WTC11 (cell line): Measurements from ENCODE around the gene ZNF519. TPM values are rescaled to one million over a fixed set of nuclear protein-coding genes. Genes with fewer than 3 reads are reported as not detected.
"Not testable (repeated sequence)": the region's sequence is repeated elsewhere in the genome, so short reads cannot be mapped to it uniquely, and the experiment has no call there.

Source experiments
- ATAC-seq: fragments of 200-7000 bp; cut with Tn5 transposase; 2 replicates; pipeline ENCODE4 v1.10.0; 2021; ENCODE audit warnings: mild to moderate bottlenecking, moderate library complexity
- CTCF ChIA-PET: fragments of 300-600 bp; sonication (Branson Sonifier 250); formaldehyde crosslinking; loops from one replicate; lab custom pipeline; 2021; ENCODE audit warnings: antibody characterized with exemption; lab: Charles Lee
- POLR2A ChIA-PET: fragments of 350-600 bp; sonication (Branson Sonifier 250); formaldehyde crosslinking; loops from one replicate; lab custom pipeline; 2021; ENCODE audit warnings: antibody characterized with exemption; lab: Charles Lee
- DNase-seq: peaks from one replicate; pipeline ENCODE4 v3.0.0; 2021; ENCODE audit warnings: low spot score
- H3K27ac Mint-ChIP-seq: 2 replicates; pipeline ENCODE4 v1.8.0; 2021; ENCODE audit warnings: mixed read lengths
- H3K27me3 Mint-ChIP-seq: 2 replicates; pipeline ENCODE4 v1.8.0; 2021; ENCODE audit warnings: low read depth, mild to moderate bottlenecking, moderate library complexity, mixed read lengths
- H3K36me3 Mint-ChIP-seq: 2 replicates; pipeline ENCODE4 v1.8.0; 2021; ENCODE audit warnings: mixed read lengths
- H3K4me1 Mint-ChIP-seq: 2 replicates; pipeline ENCODE4 v1.8.0; 2022; ENCODE audit warnings: mixed read lengths
- H3K4me3 Mint-ChIP-seq: 2 replicates; pipeline ENCODE4 v1.8.0; 2021; ENCODE audit warnings: mild to moderate bottlenecking, moderate library complexity, mixed read lengths
- H3K9me3 Mint-ChIP-seq: 2 replicates; pipeline ENCODE4 v1.8.0; 2021; ENCODE audit warnings: mixed read lengths
- total RNA-seq: library from RNA; stranded (reverse); gene quantifications from 3 replicates; pipeline ENCODE4 v1.2.3, GENCODE V29; 2021
- TF ChIP-seq, protein P1 (sequence below): sonication (generic); formaldehyde crosslinking; IDR thresholded peaks from 2 replicates; pipeline ENCODE4 v1.8.0; 2022; ENCODE audit warnings: missing genetic modification reagents

The ZNF519 gene
- total RNA-seq, 1 experiment from 2014 or later, result 32.1 TPM

DNA sequence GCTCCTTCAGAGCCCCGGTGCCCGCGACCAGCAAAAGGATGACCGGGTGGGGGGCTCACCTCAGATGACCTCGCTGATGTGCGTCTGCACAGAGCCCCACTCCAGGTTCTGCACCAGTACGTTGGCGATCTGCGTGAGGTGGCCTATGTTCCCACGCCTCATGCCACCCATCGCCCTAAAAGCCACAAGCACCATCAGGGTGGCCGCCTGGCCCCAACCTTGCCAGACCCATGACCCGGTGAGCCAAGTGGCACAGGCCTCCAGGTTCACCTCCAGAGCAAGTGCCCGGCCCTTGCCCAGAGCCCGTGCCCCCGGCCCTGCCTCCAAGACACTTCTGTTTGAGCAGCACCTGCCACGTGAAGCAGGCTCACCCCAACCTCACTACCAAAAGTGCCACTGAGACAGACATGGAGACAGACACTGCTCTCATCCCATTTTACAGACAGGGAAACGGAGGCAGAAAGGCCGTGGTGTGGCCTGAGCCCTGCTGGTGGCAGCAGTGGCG is 17.7 kb upstream of the ZNF519 start:
- POLR2A ChIA-PET, H3K4me1 Mint-ChIP-seq, H3K27me3 Mint-ChIP-seq, ATAC-seq, CTCF ChIA-PET, H3K4me3 Mint-ChIP-seq, H3K27ac Mint-ChIP-seq, DNase-seq: not testable (repeated sequence)
- H3K36me3 Mint-ChIP-seq, result peaks cover 13% of the 10 kb centered on the region
- peaks cover 16% of the 10 kb centered on the region for H3K9me3 Mint-ChIP-seq

GRCh38 chr18:14149121-14149850 is 17.1 kb upstream of the ZNF519 start:
- Mint-ChIP-seq H3K9me3 (peaks cover 16% of the 10 kb centered on the region), H3K36me3 (peaks cover 13% of the 10 kb centered on the region)
- H3K4me1 Mint-ChIP-seq, H3K27ac Mint-ChIP-seq, H3K27me3 Mint-ChIP-seq, CTCF ChIA-PET, ATAC-seq, DNase-seq, POLR2A ChIA-PET, H3K4me3 Mint-ChIP-seq: not testable (repeated sequence)

DNA sequence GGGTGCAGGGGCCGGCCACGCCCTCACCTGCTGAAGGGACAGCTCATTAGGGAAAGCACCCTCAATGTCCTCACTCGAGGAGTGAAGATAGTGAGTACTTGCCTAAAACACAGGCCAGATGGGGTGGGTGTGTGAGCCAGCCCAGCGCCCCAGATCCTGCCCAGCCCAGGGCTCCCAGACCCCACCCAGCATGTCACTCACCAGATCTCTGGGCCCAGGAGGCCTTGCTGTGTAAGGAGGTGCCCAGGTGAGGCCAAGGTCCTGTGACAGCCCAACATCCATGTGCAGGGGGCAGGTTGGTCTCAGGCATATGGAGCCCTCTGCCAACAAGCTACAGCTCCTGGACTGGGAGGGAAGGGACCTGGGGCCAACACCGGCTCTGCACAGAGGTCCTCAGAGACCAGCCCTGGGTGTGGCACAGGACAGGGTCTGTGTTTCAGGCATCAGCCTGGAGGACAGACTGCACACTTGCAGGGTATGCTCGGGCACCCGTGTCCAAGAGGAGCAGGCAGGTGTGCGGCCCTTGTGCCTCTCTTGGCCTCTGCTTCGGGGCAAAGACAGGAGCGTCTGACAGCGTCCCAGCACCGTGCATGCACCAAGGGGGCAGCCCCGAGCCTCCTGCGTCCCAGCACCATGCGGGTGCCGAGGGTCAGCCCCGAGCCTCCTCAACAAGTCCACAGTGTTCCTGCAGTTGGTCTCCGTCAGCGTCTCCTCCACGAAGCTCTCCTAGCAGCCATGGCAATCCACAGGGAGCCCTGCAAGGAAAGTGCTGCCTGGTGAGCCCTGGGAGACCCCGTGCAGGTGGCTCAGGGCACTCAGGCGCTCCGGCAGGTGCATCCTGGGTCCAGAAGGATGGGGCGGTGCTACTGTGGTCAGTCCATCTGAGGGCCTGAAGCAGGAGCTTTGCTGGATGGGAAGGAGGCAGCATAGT is 16.0 kb upstream of the ZNF519 start:
- Mint-ChIP-seq H3K9me3 (peaks cover 12% of the 10 kb centered on the region), H3K36me3 (peaks cover 10% of the 10 kb centered on the region)
- H3K4me3 Mint-ChIP-seq, DNase-seq, ATAC-seq, H3K4me1 Mint-ChIP-seq, H3K27ac Mint-ChIP-seq, POLR2A ChIA-PET, CTCF ChIA-PET, H3K27me3 Mint-ChIP-seq: not testable (repeated sequence)

- DNase-seq, CTCF ChIA-PET, H3K4me3 Mint-ChIP-seq, H3K27ac Mint-ChIP-seq, H3K4me1 Mint-ChIP-seq, H3K27me3 Mint-ChIP-seq, POLR2A ChIA-PET: not testable (repeated sequence)
- peak; percentile 34 for ATAC-seq
- Mint-ChIP-seq H3K36me3 (peaks cover 10% of the 10 kb centered on the region), H3K9me3 (peaks cover 12% of the 10 kb centered on the region)
These were observed 14.5 kb upstream of the ZNF519 start for GRCh38 chr18:14146771-14147170.

GRCh38 chr18:14145581-14146338 is 13.5 kb upstream of the ZNF519 start:
- H3K27me3 Mint-ChIP-seq, H3K9me3 Mint-ChIP-seq, H3K4me1 Mint-ChIP-seq, ATAC-seq, POLR2A ChIA-PET, DNase-seq, CTCF ChIA-PET: not testable (repeated sequence)
- H3K36me3 Mint-ChIP-seq, result peaks cover 10% of the 10 kb centered on the region
- TF ChIP-seq, protein P1, sequence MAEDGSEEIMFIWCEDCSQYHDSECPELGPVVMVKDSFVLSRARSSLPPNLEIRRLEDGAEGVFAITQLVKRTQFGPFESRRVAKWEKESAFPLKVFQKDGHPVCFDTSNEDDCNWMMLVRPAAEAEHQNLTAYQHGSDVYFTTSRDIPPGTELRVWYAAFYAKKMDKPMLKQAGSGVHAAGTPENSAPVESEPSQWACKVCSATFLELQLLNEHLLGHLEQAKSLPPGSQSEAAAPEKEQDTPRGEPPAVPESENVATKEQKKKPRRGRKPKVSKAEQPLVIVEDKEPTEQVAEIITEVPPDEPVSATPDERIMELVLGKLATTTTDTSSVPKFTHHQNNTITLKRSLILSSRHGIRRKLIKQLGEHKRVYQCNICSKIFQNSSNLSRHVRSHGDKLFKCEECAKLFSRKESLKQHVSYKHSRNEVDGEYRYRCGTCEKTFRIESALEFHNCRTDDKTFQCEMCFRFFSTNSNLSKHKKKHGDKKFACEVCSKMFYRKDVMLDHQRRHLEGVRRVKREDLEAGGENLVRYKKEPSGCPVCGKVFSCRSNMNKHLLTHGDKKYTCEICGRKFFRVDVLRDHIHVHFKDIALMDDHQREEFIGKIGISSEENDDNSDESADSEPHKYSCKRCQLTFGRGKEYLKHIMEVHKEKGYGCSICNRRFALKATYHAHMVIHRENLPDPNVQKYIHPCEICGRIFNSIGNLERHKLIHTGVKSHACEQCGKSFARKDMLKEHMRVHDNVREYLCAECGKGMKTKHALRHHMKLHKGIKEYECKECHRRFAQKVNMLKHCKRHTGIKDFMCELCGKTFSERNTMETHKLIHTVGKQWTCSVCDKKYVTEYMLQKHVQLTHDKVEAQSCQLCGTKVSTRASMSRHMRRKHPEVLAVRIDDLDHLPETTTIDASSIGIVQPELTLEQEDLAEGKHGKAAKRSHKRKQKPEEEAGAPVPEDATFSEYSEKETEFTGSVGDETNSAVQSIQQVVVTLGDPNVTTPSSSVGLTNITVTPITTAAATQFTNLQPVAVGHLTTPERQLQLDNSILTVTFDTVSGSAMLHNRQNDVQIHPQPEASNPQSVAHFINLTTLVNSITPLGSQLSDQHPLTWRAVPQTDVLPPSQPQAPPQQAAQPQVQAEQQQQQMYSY, result peak; percentile 60
- TF ChIP-seq, all 79 proteins: peak for 1; not testable (repeated sequence) for 78
- not testable (repeated sequence) for H3K27ac Mint-ChIP-seq, H3K4me3 Mint-ChIP-seq

GRCh38 chr18:14145021-14145420 is 12.8 kb upstream of the ZNF519 start:
- CTCF ChIA-PET, H3K27me3 Mint-ChIP-seq, ATAC-seq, H3K4me3 Mint-ChIP-seq, H3K4me1 Mint-ChIP-seq, DNase-seq, H3K27ac Mint-ChIP-seq, POLR2A ChIA-PET: not testable (repeated sequence)
- Mint-ChIP-seq H3K9me3 (peaks cover 10% of the 10 kb centered on the region), H3K36me3 (peaks cover 10% of the 10 kb centered on the region)
